DND-41 (cell line): ENCODE measurements around the gene SMARCA4.

Source experiments
- ATAC-seq: fragments of 200-7000 bp; cut with Tn5 transposase; 3 replicates; pipeline ENCODE4 v1.9.1; 2021; ENCODE audit warnings: low read depth; ENCODE audit not compliant: insufficient read depth
- DNase-seq: peaks from one replicate; pipeline ENCODE4 v3.0.0-alpha.2; 2020
- H2AFZ ChIP-seq: 2 replicates; pipeline ENCODE4 v1.6.0; 2012; ENCODE audit warnings: low read depth, low read length
- H3K27ac ChIP-seq: 2 replicates; pipeline ENCODE4 v1.5.1; 2012; ENCODE audit warnings: low read length, inconsistent platforms
- H3K27me3 ChIP-seq: fragments of 200-600 bp; sonication (generic); 2 replicates; pipeline ENCODE4 v1.6.0; 2012; ENCODE audit warnings: low read length, mild to moderate bottlenecking, inconsistent platforms; ENCODE audit not compliant: insufficient read depth, poor library complexity
- H3K36me3 ChIP-seq: 2 replicates; pipeline ENCODE4 v1.5.1; 2012; ENCODE audit warnings: low read length, inconsistent platforms; ENCODE audit not compliant: insufficient read depth
- H3K4me1 ChIP-seq: 2 replicates; pipeline ENCODE4 v1.5.1; 2012; ENCODE audit warnings: mild to moderate bottlenecking, low read length; ENCODE audit not compliant: insufficient read depth
- H3K4me2 ChIP-seq: 2 replicates; pipeline ENCODE4 v1.6.0; 2012; ENCODE audit warnings: mild to moderate bottlenecking, moderate library complexity, low read length, inconsistent platforms; ENCODE audit not compliant: insufficient read depth
- H3K4me3 ChIP-seq, 2 experiments: fragments of 200-600 bp in 1 of 2; shearing (Covaris generic) in 1 of 2; 2 replicates each; pipeline ENCODE4 v1.5.1; 2012 to 2016; ENCODE audit warnings: inconsistent platforms in 2 of 2, low read length in 2 of 2, mild to moderate bottlenecking in 2 of 2, low read depth in 1 of 2, moderate library complexity in 1 of 2
- H3K79me2 ChIP-seq: 2 replicates; pipeline ENCODE4 v1.6.0; 2012; ENCODE audit warnings: low read length, inconsistent platforms; ENCODE audit not compliant: insufficient read depth
- H3K9ac ChIP-seq: 2 replicates; pipeline ENCODE4 v1.6.0; 2012; ENCODE audit warnings: low read depth, mild to moderate bottlenecking, inconsistent platforms, low read length, moderate library complexity
- H3K9me3 ChIP-seq: 2 replicates; pipeline ENCODE4 v1.5.1; 2012; ENCODE audit warnings: low read length, moderate library complexity, mild to moderate bottlenecking, inconsistent platforms; ENCODE audit not compliant: insufficient read depth, severe bottlenecking
- H4K20me1 ChIP-seq: 2 replicates; pipeline ENCODE4 v1.6.0; 2012; ENCODE audit warnings: low read length; ENCODE audit not compliant: insufficient read depth
- EZH2 ChIP-seq: IDR thresholded peaks from 3 replicates; pipeline ENCODE4 v1.6.1; 2012; ENCODE audit warnings: borderline replicate concordance, low read depth, mild to moderate bottlenecking, moderate library complexity, low read length, inconsistent platforms; ENCODE audit not compliant: severe bottlenecking
- TF ChIP-seq, protein P1 (sequence below): IDR thresholded peaks from 2 replicates; pipeline ENCODE4 v1.5.1; 2012; ENCODE audit warnings: borderline replicate concordance, low read length, moderate library complexity, mild to moderate bottlenecking; ENCODE audit not compliant: poor library complexity, severe bottlenecking; ENCODE audit errors: extremely low read depth

SMARCA4 gene

DNA sequence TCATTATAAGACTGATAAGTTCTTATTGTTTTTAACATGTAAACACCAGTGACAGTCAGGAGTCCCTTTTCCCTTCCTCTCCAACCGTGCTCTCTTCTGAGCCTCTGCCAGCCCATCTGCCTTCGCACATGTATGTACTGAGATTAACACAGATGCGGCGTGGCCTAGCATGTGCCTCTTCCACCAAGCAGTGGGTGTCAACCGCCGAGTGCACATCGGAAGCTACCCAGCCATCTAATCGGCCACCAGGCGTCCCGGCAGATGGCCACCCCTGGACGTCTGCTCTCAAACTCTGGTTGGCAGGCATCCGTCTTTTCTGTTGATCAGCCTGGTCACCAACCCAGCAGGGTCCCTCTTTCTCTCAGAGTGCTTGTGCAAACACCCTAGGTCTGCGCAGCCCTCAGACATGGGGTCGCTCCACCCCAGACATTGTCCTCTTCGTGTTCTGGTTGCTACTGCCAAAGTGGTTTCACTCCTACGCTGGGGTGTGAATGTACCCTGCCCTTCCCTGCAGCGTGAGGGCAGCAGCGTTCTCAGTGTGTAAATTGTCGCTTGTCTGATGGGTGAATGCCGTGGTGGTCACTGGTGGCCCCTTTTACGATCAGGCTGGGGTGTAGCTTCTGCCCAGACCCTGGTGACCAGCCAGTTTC is 70.7 kb downstream of the SMARCA4 start:
- no peak overlapping the region for H3K4me2 ChIP-seq
- H3K27ac ChIP-seq: no peak overlapping the region
- no peak overlapping the region for H3K4me3 ChIP-seq
- TF ChIP-seq EZH2: no peak
- TF ChIP-seq, protein P1, sequence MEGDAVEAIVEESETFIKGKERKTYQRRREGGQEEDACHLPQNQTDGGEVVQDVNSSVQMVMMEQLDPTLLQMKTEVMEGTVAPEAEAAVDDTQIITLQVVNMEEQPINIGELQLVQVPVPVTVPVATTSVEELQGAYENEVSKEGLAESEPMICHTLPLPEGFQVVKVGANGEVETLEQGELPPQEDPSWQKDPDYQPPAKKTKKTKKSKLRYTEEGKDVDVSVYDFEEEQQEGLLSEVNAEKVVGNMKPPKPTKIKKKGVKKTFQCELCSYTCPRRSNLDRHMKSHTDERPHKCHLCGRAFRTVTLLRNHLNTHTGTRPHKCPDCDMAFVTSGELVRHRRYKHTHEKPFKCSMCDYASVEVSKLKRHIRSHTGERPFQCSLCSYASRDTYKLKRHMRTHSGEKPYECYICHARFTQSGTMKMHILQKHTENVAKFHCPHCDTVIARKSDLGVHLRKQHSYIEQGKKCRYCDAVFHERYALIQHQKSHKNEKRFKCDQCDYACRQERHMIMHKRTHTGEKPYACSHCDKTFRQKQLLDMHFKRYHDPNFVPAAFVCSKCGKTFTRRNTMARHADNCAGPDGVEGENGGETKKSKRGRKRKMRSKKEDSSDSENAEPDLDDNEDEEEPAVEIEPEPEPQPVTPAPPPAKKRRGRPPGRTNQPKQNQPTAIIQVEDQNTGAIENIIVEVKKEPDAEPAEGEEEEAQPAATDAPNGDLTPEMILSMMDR: no peak
- DNase-seq: no peak
- H3K4me1 ChIP-seq: no peaks in the 10 kb centered on the region
- H3K36me3 ChIP-seq: peaks cover 95% of the 10 kb centered on the region
- no peak overlapping the region for H3K9ac ChIP-seq
- ATAC-seq: no peak
- H3K27me3 ChIP-seq: no peaks in the 10 kb centered on the region
- no peak overlapping the region for H2AFZ ChIP-seq
- H3K79me2 ChIP-seq: peaks cover 9% of the 10 kb centered on the region
- H3K9me3 ChIP-seq: no peaks in the 10 kb centered on the region
- peaks cover 30% of the 10 kb centered on the region for H4K20me1 ChIP-seq

DNA sequence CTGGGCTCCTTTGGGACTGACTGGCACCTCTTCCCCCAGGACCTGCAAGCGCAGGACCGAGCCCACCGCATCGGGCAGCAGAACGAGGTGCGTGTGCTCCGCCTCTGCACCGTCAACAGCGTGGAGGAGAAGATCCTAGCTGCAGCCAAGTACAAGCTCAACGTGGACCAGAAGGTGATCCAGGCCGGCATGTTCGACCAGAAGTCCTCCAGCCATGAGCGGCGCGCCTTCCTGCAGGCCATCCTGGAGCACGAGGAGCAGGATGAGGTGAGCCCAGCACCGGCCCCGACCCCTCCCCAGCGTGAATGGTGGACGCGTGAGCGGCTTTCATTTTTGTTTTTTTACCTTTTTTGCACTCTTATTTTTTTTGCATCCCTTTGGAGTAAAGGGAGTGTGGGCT is 72.4 kb downstream of the SMARCA4 start:
- DNase-seq: no peak
- Histone ChIP-seq H3K27me3 (no peaks in the 10 kb centered on the region), H3K36me3 (peaks cover 96% of the 10 kb centered on the region), H3K4me1 (no peaks in the 10 kb centered on the region), H3K9me3 (no peaks in the 10 kb centered on the region), H3K4me2 (no peak overlapping the region), H3K79me2 (peaks cover 16% of the 10 kb centered on the region), H4K20me1 (peaks cover 28% of the 10 kb centered on the region), H3K27ac (no peak overlapping the region), H3K4me3 (no peak overlapping the region), H3K9ac (no peak overlapping the region), H2AFZ (no peak overlapping the region)
- TF ChIP-seq, protein P1: no peak
- no peak for TF ChIP-seq EZH2
- ATAC-seq: no peak

DNA sequence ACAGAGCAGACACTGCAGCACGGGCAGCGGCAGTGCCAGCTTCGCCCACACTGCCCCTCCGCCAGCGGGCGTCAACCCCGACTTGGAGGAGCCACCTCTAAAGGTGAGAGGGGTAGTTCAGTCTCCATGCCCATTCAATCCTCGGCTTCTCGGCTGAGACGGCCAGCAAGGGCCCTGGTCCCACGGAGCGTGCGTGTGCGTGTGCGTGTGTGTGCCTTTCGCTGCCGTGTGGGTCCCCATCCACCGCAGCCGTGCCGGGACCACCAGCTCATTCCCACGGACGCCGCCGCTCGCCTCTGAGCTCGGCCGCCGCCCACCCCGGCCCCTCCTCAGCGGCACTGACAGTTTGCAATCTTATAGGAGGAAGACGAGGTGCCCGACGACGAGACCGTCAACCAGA is 72.9 kb downstream of the SMARCA4 start:
- peaks cover 28% of the 10 kb centered on the region for H4K20me1 ChIP-seq
- DNase-seq (no peak), ATAC-seq (no peak)
- H3K27me3 ChIP-seq: no peaks in the 10 kb centered on the region
- TF ChIP-seq EZH2: no peak
- H3K36me3 ChIP-seq: peaks cover 96% of the 10 kb centered on the region
- peaks cover 16% of the 10 kb centered on the region for H3K79me2 ChIP-seq
- H3K4me2 ChIP-seq: no peak overlapping the region
- H3K9ac ChIP-seq: no peak overlapping the region
- no peaks in the 10 kb centered on the region for H3K4me1 ChIP-seq
- H3K4me3 ChIP-seq: no peak overlapping the region
- no peak overlapping the region for H2AFZ ChIP-seq
- H3K9me3 ChIP-seq: no peaks in the 10 kb centered on the region
- H3K27ac ChIP-seq: no peak overlapping the region

DNA sequence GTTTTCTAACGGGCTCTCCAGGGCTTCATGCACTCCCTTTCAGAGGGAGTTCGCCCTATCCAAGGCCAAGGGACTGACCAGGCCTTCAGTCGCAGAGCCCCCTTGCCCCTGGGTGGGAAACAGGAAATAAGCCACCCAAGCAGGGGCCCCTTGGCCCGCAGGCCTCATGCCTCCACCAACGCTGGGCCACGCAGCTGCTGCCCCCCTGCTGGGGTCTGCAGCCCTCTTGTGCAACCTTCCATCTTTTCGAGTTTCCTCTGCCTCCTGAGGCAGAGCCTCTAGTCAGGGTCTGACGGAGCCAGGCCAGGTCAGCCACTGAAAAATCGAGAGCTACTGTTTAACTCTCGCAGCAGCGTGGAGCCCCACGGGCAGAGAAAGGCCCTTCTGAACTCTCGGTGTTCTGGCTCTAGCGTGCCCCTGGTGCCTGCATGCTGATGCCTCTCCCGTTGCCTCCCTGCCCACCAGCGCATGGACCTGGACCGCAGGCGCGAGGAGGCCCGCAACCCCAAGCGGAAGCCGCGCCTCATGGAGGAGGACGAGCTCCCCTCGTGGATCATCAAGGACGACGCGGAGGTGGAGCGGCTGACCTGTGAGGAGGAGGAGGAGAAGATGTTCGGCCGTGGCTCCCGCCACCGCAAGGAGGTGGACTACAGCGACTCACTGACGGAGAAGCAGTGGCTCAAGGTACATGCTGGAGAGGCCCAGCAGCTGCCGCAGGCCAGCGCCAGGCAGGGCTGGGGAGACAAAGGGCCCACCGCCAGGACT is 73.8 kb downstream of the SMARCA4 start:
- ATAC-seq (no peak), DNase-seq (no peak)
- H3K4me2 ChIP-seq: no peak overlapping the region
- peaks cover 98% of the 10 kb centered on the region for H3K36me3 ChIP-seq
- H3K27me3 ChIP-seq: no peaks in the 10 kb centered on the region
- no peak overlapping the region for H3K4me3 ChIP-seq
- peaks cover 23% of the 10 kb centered on the region for H4K20me1 ChIP-seq
- no peak for TF ChIP-seq EZH2
- TF ChIP-seq, protein P1: no peak
- H3K27ac ChIP-seq: no peak overlapping the region
- no peak overlapping the region for H2AFZ ChIP-seq
- no peak overlapping the region for H3K9ac ChIP-seq
- peaks cover 16% of the 10 kb centered on the region for H3K79me2 ChIP-seq
- H3K4me1 ChIP-seq: no peaks in the 10 kb centered on the region
- no peaks in the 10 kb centered on the region for H3K9me3 ChIP-seq
